ENCODE results near the gene DCST1. TPM values are rescaled to one million over a fixed set of nuclear protein-coding genes. Genes with fewer than 3 reads are reported as not detected.

Gene DCST1
- total and polyA plus RNA-seq, 2 of the 13 experiments (the other 11 are each of a cell fraction or from before 2014, with no cell fraction given), result 0.04 TPM; not detected in 1

- DNase-seq (ENCODE audit: low spot score), result no peak
- no peaks in the 10 kb centered on the region for H3K9me3 ChIP-seq (ENCODE audit: low read length)
- H3K27me3 ChIP-seq (ENCODE audit: control insufficient read depth in 1 of 2, insufficient read depth in 2 of 2, low read length in 2 of 2), result no peaks in the 10 kb centered on the region
- 95% methylated on average over 7 of the region's 7 CpGs for WGBS (ENCODE audit: low lambda C conversion rate)
- H4K20me1 ChIP-seq (ENCODE audit: insufficient read depth, low read length), result no peaks in the 10 kb centered on the region
- no peak for ATAC-seq
- BruUV-seq (replicated peaks), result no TSS peak
- TF ChIP-seq ZNF773 (CRISPR knock-in tag; IDR thresholded peaks at IDR 0.05; ENCODE audit: borderline replicate concordance) (no peak), PCBP1 (IDR thresholded peaks at IDR 0.05; ENCODE audit: borderline replicate concordance, low read depth, low read length) (no peak), XBP1 (CRISPR knock-in tag; IDR thresholded peaks at IDR 0.05) (no peak), ZNF343 (CRISPR knock-in tag; IDR thresholded peaks at IDR 0.05) (no peak), ZBTB26 (CRISPR knock-in tag; IDR thresholded peaks at IDR 0.05; ENCODE audit: borderline replicate concordance) (no peak), ZC3H13 (CRISPR knock-in tag; IDR thresholded peaks at IDR 0.05) (no peak), TEAD3 (CRISPR knock-in tag; optimal IDR thresholded peaks at IDR 0.05; ENCODE audit: borderline replicate concordance) (no peak), PHF20 (CRISPR knock-in tag; IDR thresholded peaks at IDR 0.05) (no peak)
- H2AFZ ChIP-seq (ENCODE audit: low read length), result no peak overlapping the region
- no peak for FAIRE-seq
- peaks cover 4 to 19% of the 10 kb centered on the region in 2 experiments for H3K36me3 ChIP-seq (replicated peaks in 1 of 2; ENCODE audit: control insufficient read depth in 1 of 2, insufficient read depth in 2 of 2, low read length in 2 of 2)
- H3K4me3 ChIP-seq (replicated peaks in 1 of 3; ENCODE audit: insufficient read depth in 1 of 3, low read depth in 2 of 3, low read length in 3 of 3), result no peak overlapping the region
- POLR2A ChIA-PET, result no interaction called here
- no peak overlapping the region for H3K9ac ChIP-seq (ENCODE audit: insufficient read depth, low read depth, low read length)
- no peak overlapping the region for H3K27ac ChIP-seq (ENCODE audit: extremely low read length, insufficient read depth, low read length)
- no peaks in the 10 kb centered on the region for H3K79me2 ChIP-seq (ENCODE audit: insufficient read depth, low read length)
- intact Hi-C loops (cut with micrococcal nuclease; ENCODE audit: unreplicated experiment) (no loop called here), in situ Hi-C loops (cut with HindIII; ENCODE audit: extremely low pct_ligation_motif_present, low pct_unique_long_range_greater_than_20kb) (no loop called here)
- CTCF ChIA-PET (ENCODE audit: low intra/inter-chr PET ratio, low total read pairs), result interaction anchor here (1.9 kb wide), 1 partner anchor 8 kb away, joined by 7 read pairs; no protein-coding TSS in a partner anchor
- H3K4me1 ChIP-seq (ENCODE audit: insufficient read depth, low read length), result peaks cover 35% of the 10 kb centered on the region
- no peak overlapping the region for H3K4me2 ChIP-seq (ENCODE audit: low read depth, low read length)
Measured at GRCh38 chr1:155053531-155054105, 20.0 kb downstream of the DCST1 start.

GRCh38 chr1:155057104-155057503 lies 23.5 kb downstream of the DCST1 start:
- TF ChIP-seq ZBTB3 (CRISPR knock-in tag; IDR thresholded peaks at IDR 0.05; ENCODE audit: borderline replicate concordance, low read depth), result no peak
- BruUV-seq (replicated peaks), result no TSS peak
- no peak overlapping the region for H3K9ac ChIP-seq (ENCODE audit: insufficient read depth, low read depth, low read length)
- no peak overlapping the region for H3K27ac ChIP-seq (ENCODE audit: extremely low read length, insufficient read depth, low read length)
- H3K9me3 ChIP-seq (ENCODE audit: low read length), result no peaks in the 10 kb centered on the region
- no peak overlapping the region for H3K4me2 ChIP-seq (ENCODE audit: low read depth, low read length)
- H2AFZ ChIP-seq (ENCODE audit: low read length), result no peak overlapping the region
- no peaks in the 10 kb centered on the region for H3K27me3 ChIP-seq (ENCODE audit: control insufficient read depth in 1 of 2, insufficient read depth in 2 of 2, low read length in 2 of 2)
- 90% methylated on average over 6 of the region's 8 CpGs for WGBS (ENCODE audit: low lambda C conversion rate)
- ChIA-PET POLR2A (no interaction called here), CTCF (ENCODE audit: low intra/inter-chr PET ratio, low total read pairs) (no interaction called here)
- H3K36me3 ChIP-seq (replicated peaks in 1 of 2; ENCODE audit: control insufficient read depth in 1 of 2, insufficient read depth in 2 of 2, low read length in 2 of 2), result peaks cover 6 to 19% of the 10 kb centered on the region in 2 experiments
- in situ Hi-C loops (cut with HindIII; ENCODE audit: extremely low pct_ligation_motif_present, low pct_unique_long_range_greater_than_20kb) (no loop called here), intact Hi-C loops (cut with micrococcal nuclease; ENCODE audit: unreplicated experiment) (no loop called here)
- no peaks in the 10 kb centered on the region for H4K20me1 ChIP-seq (ENCODE audit: insufficient read depth, low read length)
- ATAC-seq (no peak), FAIRE-seq (no peak), DNase-seq (ENCODE audit: low spot score) (no peak)
- H3K4me1 ChIP-seq (ENCODE audit: insufficient read depth, low read length), result peaks cover 16% of the 10 kb centered on the region
- H3K4me3 ChIP-seq (replicated peaks in 1 of 3; ENCODE audit: insufficient read depth in 1 of 3, low read depth in 2 of 3, low read length in 3 of 3), result no peak overlapping the region
- no peaks in the 10 kb centered on the region for H3K79me2 ChIP-seq (ENCODE audit: insufficient read depth, low read length)
